Activated CD8-positive, alpha-beta memory T cell treated with anti-CD3 and anti-CD28 coated beads, Interleukin-2, amount 10 ng/mL, durations not matched to agents 7 days and 5 days (primary cell): ENCODE measurements around the gene SPINT2. TPM values are rescaled to one million over a fixed set of nuclear protein-coding genes. Genes with fewer than 3 reads are reported as not detected.
"Not testable (repeated sequence)": the region's sequence is repeated elsewhere in the genome, so short reads cannot be mapped to it uniquely, and the experiment has no call there.

Source experiments
- ATAC-seq: fragments of 150-1000 bp; cut with Tn5 transposase; one replicate; pipeline ENCODE4 v1.10.0; 2021; ENCODE audit warnings: moderate library complexity
- CTCF ChIA-PET: fragments of 350-600 bp; sonication (Branson Sonifier 250); formaldehyde crosslinking; loops from one replicate; lab custom pipeline; 2021; ENCODE audit warnings: antibody characterized with exemption; lab: Charles Lee
- DNase-seq: peaks from one replicate; pipeline ENCODE4 v3.0.0-alpha.2; 2020
- H3K27ac Mint-ChIP-seq: one replicate; pipeline ENCODE4 v1.8.0; 2021; ENCODE audit warnings: mild to moderate bottlenecking, mixed read lengths
- H3K27me3 Mint-ChIP-seq: one replicate; pipeline ENCODE4 v1.8.0; 2021; ENCODE audit warnings: mixed read lengths
- H3K36me3 Mint-ChIP-seq: one replicate; pipeline ENCODE4 v1.8.0; 2021; ENCODE audit warnings: mild to moderate bottlenecking, mixed read lengths
- H3K4me1 Mint-ChIP-seq: one replicate; pipeline ENCODE4 v1.8.0; 2021; ENCODE audit warnings: mixed read lengths
- H3K4me3 Mint-ChIP-seq: one replicate; pipeline ENCODE4 v1.8.0; 2021; ENCODE audit warnings: mild to moderate bottlenecking, moderate library complexity, mixed read lengths
- H3K9me3 Mint-ChIP-seq: one replicate; pipeline ENCODE4 v1.8.0; 2022; ENCODE audit warnings: low read depth, mixed read lengths
- total RNA-seq, 2 experiments: library from RNA; stranded (reverse); gene quantifications; one replicate each; pipeline ENCODE4 v1.2.3, GENCODE V29; 2021

SPINT2 gene
- total RNA-seq, 2 experiments from 2014 or later, result 9.3 to 15.6 TPM

DNA sequence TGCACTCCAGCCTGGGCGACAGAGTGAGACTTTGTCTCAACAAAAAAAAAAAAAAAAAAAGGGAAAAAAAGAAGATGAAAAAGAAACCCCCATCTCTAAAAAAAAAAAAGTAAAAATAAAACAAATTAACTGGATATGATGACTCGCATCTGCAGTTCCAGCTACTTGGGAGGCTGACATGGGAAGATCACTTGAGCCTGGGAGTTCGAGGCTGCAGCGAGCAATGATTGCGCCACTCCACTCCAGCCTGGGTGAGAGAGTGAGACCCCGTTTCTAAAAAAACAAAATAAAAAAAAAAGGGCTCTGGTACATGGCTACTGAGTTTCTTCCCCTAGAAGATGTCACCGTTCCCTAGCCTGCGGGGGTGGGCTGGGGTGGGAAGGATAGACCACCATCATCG, 68.9 kb downstream of the SPINT2 start:
- Mint-ChIP-seq H3K27ac (no peak overlapping the region), H3K27me3 (no peaks in the 10 kb centered on the region), H3K4me1 (peaks cover 8% of the 10 kb centered on the region), H3K9me3 (no peaks in the 10 kb centered on the region), H3K4me3 (no peak overlapping the region), H3K36me3 (peaks cover 3% of the 10 kb centered on the region)
- DNase-seq (no peak), ATAC-seq (no peak)
- CTCF ChIA-PET, result interaction anchor here (0.7 to 6.2 kb wide), 8 partner anchors 8 to 431 kb away, joined by 3 to 70 read pairs (median 4); partner anchors contain the start of genes FAM98C, KCNK6 and PSMD8

DNA sequence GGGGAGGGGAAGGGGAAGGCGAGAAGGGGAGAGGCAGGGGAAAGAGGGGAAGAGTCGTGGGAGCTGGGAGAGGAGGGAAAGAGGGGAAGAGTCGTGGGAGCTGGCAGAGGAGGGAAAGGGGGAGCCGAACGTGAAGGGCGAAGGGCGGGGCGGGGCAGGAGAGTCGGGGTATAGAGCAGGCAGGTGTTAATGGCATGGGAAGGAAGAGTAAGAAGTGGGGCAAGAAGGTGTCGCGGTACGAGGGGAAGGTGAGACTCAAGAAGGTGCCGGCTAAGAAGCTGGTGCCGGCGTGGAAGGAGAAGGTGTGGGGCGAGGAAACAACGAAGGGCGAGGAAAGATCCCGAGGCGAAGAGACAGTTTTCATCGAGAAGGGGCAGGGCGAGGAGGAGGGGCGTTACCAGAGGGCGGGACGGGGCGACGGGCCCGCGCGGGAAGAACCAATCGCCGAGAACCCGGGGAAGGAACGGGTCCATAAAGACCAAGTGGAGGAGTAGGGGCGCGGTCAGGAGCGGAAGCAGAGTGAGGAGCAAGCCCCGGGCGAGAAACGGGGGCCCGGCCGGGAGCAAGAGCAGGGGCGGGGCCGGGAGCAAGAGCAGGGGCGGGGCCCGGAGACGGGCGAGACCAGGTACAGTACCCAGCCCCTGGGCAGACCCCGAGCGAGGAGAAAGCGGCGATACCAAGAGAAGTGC, 71.7 kb downstream of the SPINT2 start:
- Mint-ChIP-seq H3K4me1 (peaks cover 12% of the 10 kb centered on the region), H3K36me3 (no peaks in the 10 kb centered on the region), H3K4me3 (peak overlapping the region; percentile 86), H3K27me3 (no peaks in the 10 kb centered on the region), H3K27ac (peak overlapping the region; percentile 99), H3K9me3 (no peaks in the 10 kb centered on the region)
- ATAC-seq (peak; percentile 80), DNase-seq (peak; percentile 98)
- CTCF ChIA-PET, result interaction anchor here (0.6 to 6.2 kb wide), 21 partner anchors 16 to 597 kb away, joined by 3 to 70 read pairs (median 5); partner anchors contain the start of genes EIF3K, FAM98C, KCNK6 and PSMD8

DNA sequence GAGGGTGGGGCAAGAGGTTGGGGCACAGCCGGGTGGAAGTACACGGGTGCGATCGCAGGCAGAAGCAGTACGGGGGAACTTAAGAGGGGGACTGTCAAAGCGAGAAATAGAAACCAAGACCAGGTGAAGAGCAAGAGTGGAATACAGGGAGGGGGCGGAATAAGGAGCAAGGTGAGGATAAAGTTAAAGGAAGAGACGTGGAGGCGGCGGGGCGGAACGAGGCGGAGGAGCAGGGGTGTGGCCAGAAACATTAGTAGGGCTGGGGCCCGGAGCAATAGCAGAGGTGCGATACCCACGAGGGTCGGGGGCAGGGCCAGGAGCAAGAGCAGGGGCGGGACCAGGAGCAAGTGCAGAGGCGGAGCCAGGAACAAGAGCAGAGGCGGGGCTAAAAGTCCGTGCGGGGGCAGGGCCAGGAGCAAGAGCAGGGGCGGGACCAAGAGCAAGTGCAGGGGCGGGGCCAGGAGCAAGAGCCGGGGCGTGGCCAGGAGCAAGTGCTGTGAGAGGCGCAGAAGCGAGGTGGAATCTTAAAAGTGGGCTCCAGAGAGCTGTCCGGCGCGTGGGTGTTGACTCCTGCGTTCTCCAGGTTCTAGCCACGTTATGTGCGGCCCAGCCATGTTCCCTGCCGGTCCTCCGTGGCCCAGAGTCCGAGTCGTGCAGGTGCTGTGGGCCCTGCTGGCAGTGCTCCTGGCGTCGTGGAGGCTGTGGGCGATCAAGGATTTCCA, 72.4 kb downstream of the SPINT2 start:
- CTCF ChIA-PET, result interaction anchor here (0.9 to 6.2 kb wide), 8 partner anchors 38 to 597 kb away, joined by 3 to 70 read pairs (median 8); partner anchors contain the start of genes FAM98C, PSMD8, SIPA1L3 and WDR87
- Mint-ChIP-seq H3K4me1 (peaks cover 12% of the 10 kb centered on the region), H3K4me3 (peak overlapping the region; percentile 86), H3K36me3 (no peaks in the 10 kb centered on the region), H3K27me3 (no peaks in the 10 kb centered on the region), H3K9me3 (no peaks in the 10 kb centered on the region), H3K27ac (peak overlapping the region; percentile 99)
- DNase-seq (peak; percentile 98), ATAC-seq (peak; percentile 72)

DNA sequence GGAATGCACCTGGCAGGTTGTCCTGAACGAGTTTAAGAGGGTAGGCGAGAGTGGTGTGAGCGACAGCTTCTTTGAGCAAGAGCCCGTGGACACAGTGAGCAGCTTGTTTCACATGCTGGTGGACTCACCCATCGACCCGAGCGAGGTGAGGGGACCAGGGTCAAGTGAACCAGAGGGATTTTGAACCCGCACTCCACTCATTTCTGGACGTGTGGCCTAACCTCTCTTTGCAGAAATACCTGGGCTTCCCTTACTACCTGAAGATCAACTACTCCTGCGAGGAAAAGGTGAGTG, 72.9 kb downstream of the SPINT2 start:
- no peaks in the 10 kb centered on the region for H3K36me3 Mint-ChIP-seq

DNA sequence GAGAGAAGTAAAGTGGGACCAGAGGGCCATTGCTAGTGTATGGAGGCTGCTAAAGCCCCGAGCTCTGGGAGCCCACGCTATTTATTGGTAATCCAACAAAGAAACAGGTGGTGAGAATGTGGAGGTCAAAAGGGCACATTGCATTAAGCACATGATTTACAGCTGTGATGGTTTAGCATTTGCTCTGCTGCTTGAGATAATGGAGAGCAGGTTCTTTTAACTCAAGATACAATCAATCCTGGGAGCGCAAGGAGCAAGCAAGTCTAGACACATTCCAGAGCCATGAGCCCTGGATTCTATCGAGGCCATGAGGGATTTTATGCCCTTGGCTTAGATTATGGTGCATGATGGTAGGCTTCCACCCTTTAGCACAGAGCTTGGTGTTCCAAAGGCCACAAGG, 74.6 kb downstream of the SPINT2 start:
- not testable (repeated sequence) for ATAC-seq, H3K4me3 Mint-ChIP-seq, H3K36me3 Mint-ChIP-seq, H3K27me3 Mint-ChIP-seq, H3K9me3 Mint-ChIP-seq, DNase-seq, H3K27ac Mint-ChIP-seq
- peaks cover 12% of the 10 kb centered on the region for H3K4me1 Mint-ChIP-seq
- CTCF ChIA-PET, result interaction anchor here (1.0 to 5.3 kb wide), 2 partner anchors 36 to 95 kb away, joined by 3 to 46 read pairs; partner anchors contain the start of gene PSMD8

More for the DNA sequence above, 72.9 kb downstream of the SPINT2 start:
- Mint-ChIP-seq H3K27me3 (no peaks in the 10 kb centered on the region), H3K27ac (peak overlapping the region; percentile 99), H3K4me1 (peaks cover 12% of the 10 kb centered on the region), H3K9me3 (no peaks in the 10 kb centered on the region), H3K4me3 (peak overlapping the region; percentile 86)
- CTCF ChIA-PET, result interaction anchor here (0.9 to 5.3 kb wide), 2 partner anchors 37 to 435 kb away, joined by 5 to 46 read pairs; partner anchors contain the start of gene PSMD8
- DNase-seq, result no peak
- no peak for ATAC-seq

DNA sequence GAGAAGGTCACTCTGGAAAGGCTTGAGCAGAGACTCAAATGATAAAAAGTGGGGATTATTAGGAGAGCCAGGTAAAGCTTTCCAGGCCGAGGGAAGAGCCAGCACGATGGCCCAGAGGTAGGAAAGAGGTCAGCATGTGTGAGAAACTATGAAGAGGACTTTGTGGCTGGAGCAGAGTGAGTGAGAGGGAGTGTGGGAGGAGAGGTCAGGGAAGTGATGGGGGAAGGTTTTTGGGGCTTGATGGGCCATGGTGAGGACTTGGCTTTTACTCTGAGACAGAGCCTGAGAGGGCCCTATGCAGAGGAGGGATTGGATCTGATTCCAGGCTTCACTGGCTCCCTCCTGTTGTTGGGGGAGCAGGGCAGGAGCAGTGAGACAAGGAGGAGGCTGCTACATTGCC, 76.6 kb downstream of the SPINT2 start:
- H3K36me3 Mint-ChIP-seq, result no peaks in the 10 kb centered on the region
- CTCF ChIA-PET, result no interaction called here
- ATAC-seq (no peak), DNase-seq (no peak)
- no peaks in the 10 kb centered on the region for H3K27me3 Mint-ChIP-seq
- H3K4me3 Mint-ChIP-seq, result no peak overlapping the region
- H3K4me1 Mint-ChIP-seq, result peaks cover 12% of the 10 kb centered on the region
- H3K9me3 Mint-ChIP-seq, result no peaks in the 10 kb centered on the region
- no peak overlapping the region for H3K27ac Mint-ChIP-seq

Other genes with a start within 250 kb of the SPINT2 start
- gene DPF1, start 40.4 kb upstream of the SPINT2 start, total RNA-seq, result under 1 TPM in 1 of 2 experiments, not detected in 1; 0.47 TPM
- gene PPP1R14A, start 8.2 kb upstream of the SPINT2 start, total RNA-seq, result not detected
- not detected for gene C19orf33, start 39.7 kb downstream of the SPINT2 start, total RNA-seq
- 10 to 100 TPM; 69.7 to 76.7 TPM for gene YIF1B, start 51.4 kb downstream of the SPINT2 start, total RNA-seq
- gene KCNK6, start 55.3 kb downstream of the SPINT2 start, total RNA-seq, result 10 to 100 TPM; 10.8 to 13.5 TPM
- 1 to 10 TPM; 4.3 to 7.3 TPM for gene CATSPERG, start 71.3 kb downstream of the SPINT2 start, total RNA-seq
- gene PSMD8, start 110.0 kb downstream of the SPINT2 start, total RNA-seq, result 100 to 1,000 TPM; 164 to 204 TPM
- not detected for gene GGN, start 123.5 kb downstream of the SPINT2 start, total RNA-seq
- gene SPRED3, start 124.1 kb downstream of the SPINT2 start, total RNA-seq, result under 1 TPM; 0.84 to 0.93 TPM
- gene FAM98C, start 138.5 kb downstream of the SPINT2 start, total RNA-seq, result 10 to 100 TPM; 22.4 to 24.1 TPM
- 1 to 10 TPM; 1.4 to 1.6 TPM for gene RASGRP4, start 161.6 kb downstream of the SPINT2 start, total RNA-seq
- 1 to 10 TPM; 1.5 to 1.6 TPM for gene RYR1, start 169.1 kb downstream of the SPINT2 start, total RNA-seq